ENCODE data around the gene PCTP.

DNA sequence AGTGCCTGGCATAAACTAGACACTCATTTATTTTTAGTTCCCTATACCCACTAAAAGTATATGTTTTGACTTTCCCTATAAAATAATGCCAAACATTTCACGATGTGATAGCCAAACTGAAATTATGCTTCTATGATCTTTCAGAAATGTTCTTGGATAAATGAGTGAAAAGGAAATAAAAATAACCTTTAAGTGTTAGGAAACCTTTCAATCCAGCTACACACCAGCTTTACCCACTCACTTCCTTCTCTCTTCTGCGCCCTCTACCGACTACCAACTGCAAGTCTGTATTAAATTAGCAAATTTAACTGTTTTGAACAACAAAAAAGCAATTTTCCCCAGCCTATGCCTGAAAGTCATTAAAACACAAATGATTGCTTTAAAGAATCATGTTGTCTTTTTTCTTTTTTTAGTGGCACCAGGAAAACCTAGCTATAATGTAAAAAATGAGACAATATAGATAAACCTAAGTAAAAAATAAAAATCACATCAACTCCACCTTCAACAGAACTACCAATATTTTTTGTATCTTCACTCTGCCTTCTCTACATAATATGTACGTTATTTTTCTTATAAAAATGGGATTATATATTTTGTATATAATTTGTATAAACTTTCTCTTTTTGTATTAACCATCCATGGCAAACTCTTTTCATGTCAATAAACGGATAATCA, 15.0 kb upstream of the PCTP start:
- TF ChIP-seq, protein P1, sequence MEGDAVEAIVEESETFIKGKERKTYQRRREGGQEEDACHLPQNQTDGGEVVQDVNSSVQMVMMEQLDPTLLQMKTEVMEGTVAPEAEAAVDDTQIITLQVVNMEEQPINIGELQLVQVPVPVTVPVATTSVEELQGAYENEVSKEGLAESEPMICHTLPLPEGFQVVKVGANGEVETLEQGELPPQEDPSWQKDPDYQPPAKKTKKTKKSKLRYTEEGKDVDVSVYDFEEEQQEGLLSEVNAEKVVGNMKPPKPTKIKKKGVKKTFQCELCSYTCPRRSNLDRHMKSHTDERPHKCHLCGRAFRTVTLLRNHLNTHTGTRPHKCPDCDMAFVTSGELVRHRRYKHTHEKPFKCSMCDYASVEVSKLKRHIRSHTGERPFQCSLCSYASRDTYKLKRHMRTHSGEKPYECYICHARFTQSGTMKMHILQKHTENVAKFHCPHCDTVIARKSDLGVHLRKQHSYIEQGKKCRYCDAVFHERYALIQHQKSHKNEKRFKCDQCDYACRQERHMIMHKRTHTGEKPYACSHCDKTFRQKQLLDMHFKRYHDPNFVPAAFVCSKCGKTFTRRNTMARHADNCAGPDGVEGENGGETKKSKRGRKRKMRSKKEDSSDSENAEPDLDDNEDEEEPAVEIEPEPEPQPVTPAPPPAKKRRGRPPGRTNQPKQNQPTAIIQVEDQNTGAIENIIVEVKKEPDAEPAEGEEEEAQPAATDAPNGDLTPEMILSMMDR (conservative IDR thresholded peaks at IDR 0.05): peak; percentile 74
- no peak for TF ChIP-seq EZH2 (IDR thresholded peaks at IDR 0.05; ENCODE audit: low read depth)

Data from PC-9 (cell line).